Liver (tissue), 9 donors: ENCODE measurements around the gene THBD. TPM values are rescaled to one million over a fixed set of nuclear protein-coding genes. Genes with fewer than 3 reads are reported as not detected.

Experiments
- DNase-seq: peaks from one replicate; pipeline ENCODE4 v3.0.0-alpha.2; 2017; ENCODE audit warnings: low spot score
- H3K27ac ChIP-seq, 2 donors: one replicate each; pipeline ENCODE4 v1.7.0; 2013; ENCODE audit warnings: inconsistent platforms in 2 of 2, low read length in 2 of 2, control low read depth in 1 of 2, low read depth in 1 of 2, mild to moderate bottlenecking in 1 of 2
- H3K27me3 ChIP-seq, 4 donors: one replicate each; pipeline versions ENCODE4 v1.6.1 to v1.7.0; 2013; ENCODE audit warnings: low read length in 3 of 4, inconsistent platforms in 1 of 4, mild to moderate bottlenecking in 1 of 4, moderate library complexity in 1 of 4; ENCODE audit not compliant: control insufficient read depth in 4 of 4, insufficient read depth in 4 of 4
- H3K36me3 ChIP-seq, 4 donors: one replicate each; pipeline versions ENCODE4 v1.6.1 to v1.7.0; 2013; ENCODE audit warnings: low read length in 3 of 4, mild to moderate bottlenecking in 3 of 4, low read depth in 1 of 4, moderate library complexity in 1 of 4; ENCODE audit not compliant: control insufficient read depth in 4 of 4, insufficient read depth in 3 of 4
- H3K4me1 ChIP-seq, 4 donors: one replicate each; pipeline versions ENCODE4 v1.6.1 to v1.7.0; 2013; ENCODE audit warnings: low read length in 3 of 4, mild to moderate bottlenecking in 3 of 4, moderate library complexity in 1 of 4; ENCODE audit not compliant: control insufficient read depth in 4 of 4, insufficient read depth in 4 of 4
- H3K4me3 ChIP-seq, 3 donors: one replicate each; pipeline versions ENCODE4 v1.6.1 to v1.7.0; 2013; ENCODE audit warnings: low read length in 3 of 3, control low read depth in 1 of 3, low read depth in 1 of 3, mild to moderate bottlenecking in 1 of 3
- H3K9ac ChIP-seq, 2 donors: one replicate each; pipeline ENCODE4 v1.7.0; 2013; ENCODE audit warnings: low read length in 2 of 2, mild to moderate bottlenecking in 2 of 2, moderate library complexity in 2 of 2, control low read depth in 1 of 2, low read depth in 1 of 2
- H3K9me3 ChIP-seq, 4 donors: one replicate each; pipeline versions ENCODE4 v1.6.1 to v1.7.0; 2013; ENCODE audit warnings: low read length in 3 of 4; ENCODE audit not compliant: control insufficient read depth in 4 of 4
- EGR1 ChIP-seq, 2 donors: IDR thresholded peaks; 2 replicates each; pipeline ENCODE4 v1.6.1; 2016 to 2018; ENCODE audit warnings: antibody characterized with exemption in 2 of 2, low read depth in 2 of 2
- FOXA1 ChIP-seq: IDR thresholded peaks from 2 replicates; pipeline ENCODE4 v1.6.1; 2016; ENCODE audit warnings: antibody characterized with exemption
- FOXA2 ChIP-seq: IDR thresholded peaks from 2 replicates; pipeline ENCODE4 v1.6.1; 2016; ENCODE audit warnings: antibody characterized with exemption
- GABPA ChIP-seq, 2 donors: IDR thresholded peaks in 1 of 2; conservative IDR thresholded peaks in 1 of 2; 2 replicates each; pipeline ENCODE4 v1.6.1; 2016; ENCODE audit warnings: antibody characterized with exemption in 2 of 2, mild to moderate bottlenecking in 1 of 2, moderate library complexity in 1 of 2
- HNF4A ChIP-seq, 2 donors: conservative IDR thresholded peaks; 2 replicates each; pipeline ENCODE4 v1.6.1; 2016; ENCODE audit warnings: antibody characterized with exemption in 2 of 2, mild to moderate bottlenecking in 2 of 2
- HNF4G ChIP-seq: IDR thresholded peaks from 2 replicates; pipeline ENCODE4 v1.6.1; 2016; ENCODE audit warnings: antibody characterized with exemption
- JUND ChIP-seq, 2 donors: IDR thresholded peaks; 2 replicates each; pipeline ENCODE4 v1.6.1; 2016; ENCODE audit warnings: antibody characterized with exemption in 2 of 2
- MAX ChIP-seq: IDR thresholded peaks from 2 replicates; pipeline ENCODE4 v1.6.1; 2016; ENCODE audit warnings: antibody characterized with exemption
- NR2F2 ChIP-seq: IDR thresholded peaks from 2 replicates; pipeline ENCODE4 v1.6.1; 2016; ENCODE audit warnings: antibody characterized with exemption
- RAD21 ChIP-seq, 2 donors: IDR thresholded peaks; 2 replicates each; pipeline ENCODE4 v1.6.1; 2016; ENCODE audit warnings: antibody characterized with exemption in 2 of 2, mild to moderate bottlenecking in 2 of 2
- RXRA ChIP-seq, 2 donors: IDR thresholded peaks; 2 replicates each; pipeline ENCODE4 v1.6.1; 2017 to 2018; ENCODE audit warnings: antibody characterized with exemption in 2 of 2, mild to moderate bottlenecking in 1 of 2
- SP1 ChIP-seq: IDR thresholded peaks from 2 replicates; pipeline ENCODE4 v1.6.1; 2018; ENCODE audit warnings: antibody characterized with exemption, mild to moderate bottlenecking
- TAF1 ChIP-seq: conservative IDR thresholded peaks from 2 replicates; pipeline ENCODE4 v1.6.1; 2016; ENCODE audit warnings: antibody characterized with exemption, mild to moderate bottlenecking
- YY1 ChIP-seq: IDR thresholded peaks from 2 replicates; pipeline ENCODE4 v1.6.1; 2016; ENCODE audit warnings: antibody characterized with exemption, mild to moderate bottlenecking
- ZBTB33 ChIP-seq: IDR thresholded peaks from 2 replicates; pipeline ENCODE4 v1.6.1; 2016; ENCODE audit warnings: antibody characterized with exemption
- WGBS: extraction: QIAGEN DNeasy Blood & Tissue Kit; methylation state at CpG from one replicate; pipeline ENCODE4 v1.1.7; 2013; 5-methylcytosine and 5-hydroxymethylcytosine counted together
- polyA plus RNA-seq, 2 donors: library from polyadenylated mRNA; stranded (reverse) in 1 of 2; unstranded in 1 of 2; fragments of 200-250 nt in 1 of 2; fragments of >200 nt in 1 of 2; fragmentation: Nextera tagmentation in 1 of 2; extraction: Ambion mirVana in 1 of 2; gene quantifications; one replicate each; pipeline versions ENCODE4 v1.2.1 to v1.2.3, GENCODE V29; 2013 to 2015
- total RNA-seq, 2 donors: library from RNA; depleted of rRNA; stranded (reverse); fragments of >200 nt; gene quantifications; one replicate each; pipeline ENCODE4 v1.2.3, GENCODE V29; 2014
- TF ChIP-seq, protein P1 (sequence below): IDR thresholded peaks from 2 replicates; pipeline ENCODE4 v1.6.1; 2016; ENCODE audit warnings: antibody characterized with exemption, mild to moderate bottlenecking
- TF ChIP-seq, protein P2 (sequence below): IDR thresholded peaks from 2 replicates; pipeline ENCODE4 v1.6.1; 2016; ENCODE audit warnings: antibody characterized with exemption
- TF ChIP-seq, protein P3 (sequence below): fragments of 150-350 bp; IDR thresholded peaks from 2 replicates; pipeline ENCODE4 v1.5.1; 2017; ENCODE audit warnings: improper control_type of control experiment, low read depth, low read length; ENCODE audit not compliant: missing input control
- donor health status: healthy.
- donor health status: healthy.
- donor health status: healthy.
- donor health status: healthy.
- donor health status: healthy.

THBD gene
- total and polyA plus RNA-seq, 4 donors, result 1.4 to 6.6 (median 3.1) TPM

- 79% methylated on average over 5 of the region's 5 CpGs for WGBS
- DNase-seq, result no peak
Measured at GRCh38 chr20:23039136-23039875, 10.2 kb downstream of the THBD start.

More at GRCh38 chr20:23039136-23039875, 10.2 kb downstream of the THBD start:
- TF ChIP-seq YY1 (no peak), SP1 (no peak), FOXA2 (no peak), FOXA1 (no peak), RAD21 (IDR thresholded peaks at IDR 0.05) (no peak), HNF4G (no peak), GABPA (IDR thresholded peaks at IDR 0.05 in 1 of 2, conservative IDR thresholded peaks at IDR 0.05 in 1 of 2) (no peak), JUND (IDR thresholded peaks at IDR 0.05) (no peak), TAF1 (no peak), NR2F2 (no peak), MAX (no peak), RXRA (IDR thresholded peaks at IDR 0.05) (no peak), EGR1 (IDR thresholded peaks at IDR 0.05; ENCODE audit: low read depth in 2 of 2) (no peak), HNF4A (conservative IDR thresholded peaks at IDR 0.05) (no peak), ZBTB33 (no peak)
- TF ChIP-seq, protein P1, sequence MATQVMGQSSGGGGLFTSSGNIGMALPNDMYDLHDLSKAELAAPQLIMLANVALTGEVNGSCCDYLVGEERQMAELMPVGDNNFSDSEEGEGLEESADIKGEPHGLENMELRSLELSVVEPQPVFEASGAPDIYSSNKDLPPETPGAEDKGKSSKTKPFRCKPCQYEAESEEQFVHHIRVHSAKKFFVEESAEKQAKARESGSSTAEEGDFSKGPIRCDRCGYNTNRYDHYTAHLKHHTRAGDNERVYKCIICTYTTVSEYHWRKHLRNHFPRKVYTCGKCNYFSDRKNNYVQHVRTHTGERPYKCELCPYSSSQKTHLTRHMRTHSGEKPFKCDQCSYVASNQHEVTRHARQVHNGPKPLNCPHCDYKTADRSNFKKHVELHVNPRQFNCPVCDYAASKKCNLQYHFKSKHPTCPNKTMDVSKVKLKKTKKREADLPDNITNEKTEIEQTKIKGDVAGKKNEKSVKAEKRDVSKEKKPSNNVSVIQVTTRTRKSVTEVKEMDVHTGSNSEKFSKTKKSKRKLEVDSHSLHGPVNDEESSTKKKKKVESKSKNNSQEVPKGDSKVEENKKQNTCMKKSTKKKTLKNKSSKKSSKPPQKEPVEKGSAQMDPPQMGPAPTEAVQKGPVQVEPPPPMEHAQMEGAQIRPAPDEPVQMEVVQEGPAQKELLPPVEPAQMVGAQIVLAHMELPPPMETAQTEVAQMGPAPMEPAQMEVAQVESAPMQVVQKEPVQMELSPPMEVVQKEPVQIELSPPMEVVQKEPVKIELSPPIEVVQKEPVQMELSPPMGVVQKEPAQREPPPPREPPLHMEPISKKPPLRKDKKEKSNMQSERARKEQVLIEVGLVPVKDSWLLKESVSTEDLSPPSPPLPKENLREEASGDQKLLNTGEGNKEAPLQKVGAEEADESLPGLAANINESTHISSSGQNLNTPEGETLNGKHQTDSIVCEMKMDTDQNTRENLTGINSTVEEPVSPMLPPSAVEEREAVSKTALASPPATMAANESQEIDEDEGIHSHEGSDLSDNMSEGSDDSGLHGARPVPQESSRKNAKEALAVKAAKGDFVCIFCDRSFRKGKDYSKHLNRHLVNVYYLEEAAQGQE, result no peak
- TF ChIP-seq, protein P2, sequence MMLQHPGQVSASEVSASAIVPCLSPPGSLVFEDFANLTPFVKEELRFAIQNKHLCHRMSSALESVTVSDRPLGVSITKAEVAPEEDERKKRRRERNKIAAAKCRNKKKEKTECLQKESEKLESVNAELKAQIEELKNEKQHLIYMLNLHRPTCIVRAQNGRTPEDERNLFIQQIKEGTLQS, result no peak
- TF ChIP-seq, protein P3, sequence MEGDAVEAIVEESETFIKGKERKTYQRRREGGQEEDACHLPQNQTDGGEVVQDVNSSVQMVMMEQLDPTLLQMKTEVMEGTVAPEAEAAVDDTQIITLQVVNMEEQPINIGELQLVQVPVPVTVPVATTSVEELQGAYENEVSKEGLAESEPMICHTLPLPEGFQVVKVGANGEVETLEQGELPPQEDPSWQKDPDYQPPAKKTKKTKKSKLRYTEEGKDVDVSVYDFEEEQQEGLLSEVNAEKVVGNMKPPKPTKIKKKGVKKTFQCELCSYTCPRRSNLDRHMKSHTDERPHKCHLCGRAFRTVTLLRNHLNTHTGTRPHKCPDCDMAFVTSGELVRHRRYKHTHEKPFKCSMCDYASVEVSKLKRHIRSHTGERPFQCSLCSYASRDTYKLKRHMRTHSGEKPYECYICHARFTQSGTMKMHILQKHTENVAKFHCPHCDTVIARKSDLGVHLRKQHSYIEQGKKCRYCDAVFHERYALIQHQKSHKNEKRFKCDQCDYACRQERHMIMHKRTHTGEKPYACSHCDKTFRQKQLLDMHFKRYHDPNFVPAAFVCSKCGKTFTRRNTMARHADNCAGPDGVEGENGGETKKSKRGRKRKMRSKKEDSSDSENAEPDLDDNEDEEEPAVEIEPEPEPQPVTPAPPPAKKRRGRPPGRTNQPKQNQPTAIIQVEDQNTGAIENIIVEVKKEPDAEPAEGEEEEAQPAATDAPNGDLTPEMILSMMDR, result no peak
- no peak overlapping the region for H3K27ac ChIP-seq
- H3K27me3 ChIP-seq, result peaks cover 0 to 3% (median 2%) of the 10 kb centered on the region in 4 donors
- H3K9me3 ChIP-seq, result peaks cover 0 to 2% (median 0%) of the 10 kb centered on the region in 4 donors
- H3K36me3 ChIP-seq, result no peaks in the 10 kb centered on the region
- H3K4me1 ChIP-seq, result no peaks in the 10 kb centered on the region
- H3K4me3 ChIP-seq, result no peak overlapping the region
- H3K9ac ChIP-seq, result no peak overlapping the region
